OCI-LY1 (cell line): Measurements from ENCODE around the gene EFS.

Experiments used
- H2AFZ ChIP-seq: fragments of 200-600 bp; sonication (generic), shearing (Covaris generic); 2 replicates; pipeline ENCODE4 v1.6.0; 2014; ENCODE audit warnings: antibody characterized with exemption, mild to moderate bottlenecking, low read length
- H3F3A ChIP-seq: fragments of 200-600 bp; sonication (generic), shearing (Covaris generic); 2 replicates; pipeline ENCODE4 v1.6.0; 2014; ENCODE audit warnings: mild to moderate bottlenecking, antibody characterized with exemption, low read length, moderate library complexity; ENCODE audit not compliant: insufficient read depth
- H3K27ac ChIP-seq: fragments of 200-600 bp; sonication (generic); 2 replicates; pipeline ENCODE4 v1.5.1; 2014; ENCODE audit warnings: low read length, mixed run types, mild to moderate bottlenecking, low read depth; ENCODE audit not compliant: poor library complexity, severe bottlenecking
- H3K27me3 ChIP-seq: fragments of 200-600 bp; sonication (generic); 2 replicates; pipeline ENCODE4 v1.6.0; 2014; ENCODE audit warnings: antibody characterized with exemption, mild to moderate bottlenecking, low read length, moderate library complexity; ENCODE audit not compliant: insufficient read depth
- H3K36me3 ChIP-seq: fragments of 200-600 bp; sonication (generic); 2 replicates; pipeline ENCODE4 v1.6.1; 2014; ENCODE audit warnings: mild to moderate bottlenecking, antibody characterized with exemption, low read length, moderate library complexity, mixed read lengths; ENCODE audit not compliant: insufficient read depth
- H3K4me1 ChIP-seq: fragments of 200-600 bp; sonication (generic); 2 replicates; pipeline ENCODE4 v1.5.1; 2014; ENCODE audit warnings: mild to moderate bottlenecking, low read length, moderate library complexity; ENCODE audit not compliant: insufficient read depth, severe bottlenecking
- H3K4me2 ChIP-seq: fragments of 200-600 bp; sonication (generic), shearing (Covaris generic); 2 replicates; pipeline ENCODE4 v1.6.1; 2014; ENCODE audit warnings: low read length
- H3K4me3 ChIP-seq: fragments of 200-600 bp; sonication (generic); 2 replicates; pipeline ENCODE4 v1.5.1; 2014; ENCODE audit warnings: low read length, low read depth, mild to moderate bottlenecking, mixed read lengths; ENCODE audit not compliant: poor library complexity, severe bottlenecking
- H3K79me2 ChIP-seq: fragments of 200-600 bp; shearing (Covaris generic); 2 replicates; pipeline ENCODE4 v1.6.1; 2016; ENCODE audit warnings: mixed run types, low read length, mixed read lengths; ENCODE audit not compliant: insufficient read depth
- H3K9ac ChIP-seq: fragments of 200-600 bp; sonication (generic), shearing (Covaris generic); 2 replicates; pipeline ENCODE4 v1.6.1; 2014; ENCODE audit warnings: mild to moderate bottlenecking, low read length, mixed read lengths
- H3K9me2 ChIP-seq: fragments of 200-600 bp; sonication (generic), shearing (Covaris generic); 2 replicates; pipeline ENCODE4 v1.6.1; 2014; ENCODE audit warnings: low read depth, mild to moderate bottlenecking, low read length, mixed read lengths
- H3K9me3 ChIP-seq: fragments of 200-600 bp; shearing (Covaris generic); 2 replicates; pipeline ENCODE4 v1.6.1; 2014; ENCODE audit warnings: low read length, mixed read lengths
- H4K20me1 ChIP-seq: fragments of 200-600 bp; sonication (generic), shearing (Covaris generic); 2 replicates; pipeline ENCODE4 v1.6.0; 2016; ENCODE audit warnings: mild to moderate bottlenecking, low read length; ENCODE audit not compliant: insufficient read depth
- CTCF ChIP-seq: fragments of 200-600 bp; sonication (generic), shearing (Covaris generic); IDR thresholded peaks from 2 replicates; pipeline ENCODE4 v1.5.1; 2017; ENCODE audit warnings: mild to moderate bottlenecking, antibody characterized with exemption, low read length, moderate library complexity, mixed read lengths
- EZH2 ChIP-seq: fragments of 200-600 bp; sonication (generic), shearing (Covaris generic); IDR thresholded peaks from 2 replicates; pipeline ENCODE4 v1.8.0; 2017; ENCODE audit warnings: borderline replicate concordance, mixed run types, mild to moderate bottlenecking, antibody characterized with exemption, low read length, moderate library complexity, mixed read lengths

The EFS gene

GRCh38 chr14:23411563-23412525, 46.9 kb upstream of the EFS start:
- Histone ChIP-seq H3K27ac (no peak overlapping the region), H4K20me1 (no peaks in the 10 kb centered on the region), H3K9me2 (no peaks in the 10 kb centered on the region), H3K79me2 (no peaks in the 10 kb centered on the region), H3K4me2 (no peak overlapping the region), H3K9me3 (no peaks in the 10 kb centered on the region), H3K9ac (no peak overlapping the region), H3F3A (no peaks in the 10 kb centered on the region), H3K4me3 (no peak overlapping the region), H2AFZ (no peak overlapping the region), H3K27me3 (peaks cover 3% of the 10 kb centered on the region; the same call in 1 of the 2 replicates), H3K36me3 (no peaks in the 10 kb centered on the region), H3K4me1 (no peaks in the 10 kb centered on the region)
- TF ChIP-seq CTCF (no peak), EZH2 (no peak)

- Histone ChIP-seq H3K4me1 (no peaks in the 10 kb centered on the region), H3K4me2 (no peak overlapping the region), H3K9me2 (no peaks in the 10 kb centered on the region), H3K27ac (no peak overlapping the region), H3K27me3 (peaks cover 9% of the 10 kb centered on the region; the same call in 1 of the 2 replicates), H2AFZ (no peak overlapping the region), H3K9ac (no peak overlapping the region), H3F3A (no peaks in the 10 kb centered on the region), H4K20me1 (no peaks in the 10 kb centered on the region), H3K4me3 (no peak overlapping the region), H3K9me3 (no peaks in the 10 kb centered on the region), H3K36me3 (no peaks in the 10 kb centered on the region), H3K79me2 (no peaks in the 10 kb centered on the region)
- TF ChIP-seq CTCF (no peak), EZH2 (no peak)
Observed at GRCh38 chr14:23409966-23410635, 45.1 kb upstream of the EFS start.

GRCh38 chr14:23409475-23409874, 44.5 kb upstream of the EFS start:
- Histone ChIP-seq H3K4me1 (no peaks in the 10 kb centered on the region), H3K9ac (no peak overlapping the region), H3K79me2 (no peaks in the 10 kb centered on the region), H3K27ac (no peak overlapping the region), H3K9me2 (no peaks in the 10 kb centered on the region), H3F3A (no peaks in the 10 kb centered on the region), H4K20me1 (no peaks in the 10 kb centered on the region), H3K36me3 (no peaks in the 10 kb centered on the region), H3K4me2 (no peak overlapping the region), H2AFZ (no peak overlapping the region), H3K9me3 (no peaks in the 10 kb centered on the region), H3K4me3 (no peak overlapping the region), H3K27me3 (peaks cover 9% of the 10 kb centered on the region; the same call in 1 of the 2 replicates)
- TF ChIP-seq CTCF: no peak
- no peak for TF ChIP-seq EZH2
